IMR-90 (cell line): Measurements from ENCODE around the gene SPTLC2. TPM values are rescaled to one million over a fixed set of nuclear protein-coding genes. Genes with fewer than 3 reads are reported as not detected.

Experiments used
- ATAC-seq: fragments of 200-7000 bp; cut with Tn5 transposase; 2 replicates; pipeline ENCODE4 v1.9.1; 2020; ENCODE audit warnings: low read depth, mild to moderate bottlenecking, moderate library complexity
- BruUV-seq: library from RNA; stranded (reverse); fragments of 400-500 nt; replicated peaks from 2 replicates; lab custom pipeline; 2021; lab: Mats Ljungman, UMichigan
- CTCF ChIA-PET: fragments of 300-600 bp; formaldehyde crosslinking; extraction: SDS; loops from one replicate; lab custom pipeline; 2021; ENCODE audit warnings: antibody characterized with exemption; lab: Yijun Ruan, JAX
- POLR2A ChIA-PET: fragments of 300-600 bp; sonication (Branson Sonifier 250); formaldehyde crosslinking; loops from one replicate; lab custom pipeline; 2022; ENCODE audit warnings: antibody characterized with exemption; ENCODE audit not compliant: unreplicated experiment; lab: Charles Lee
- DNase-seq: peaks from one replicate; pipeline ENCODE4 v3.0.0; 2013
- H2AFZ ChIP-seq: replicated peaks from 2 replicates; pipeline ENCODE3; 2013; ENCODE audit warnings: low read length, mild to moderate bottlenecking; ENCODE audit not compliant: poor library complexity
- H2AK5ac ChIP-seq: 2 replicates; pipeline ENCODE4 v1.6.1; 2013; ENCODE audit warnings: low read depth, low read length, inconsistent platforms
- H2AK9ac ChIP-seq: replicated peaks from 2 replicates; pipeline ENCODE3; 2013; ENCODE audit warnings: mild to moderate bottlenecking, low read depth, low read length, moderate library complexity; ENCODE audit not compliant: poor library complexity
- H2BK120ac ChIP-seq: 2 replicates; pipeline ENCODE4 v1.6.1; 2013; ENCODE audit warnings: low read depth, low read length, inconsistent platforms
- H2BK15ac ChIP-seq: 3 replicates; pipeline ENCODE4 v1.6.1; 2013; ENCODE audit warnings: low read depth, low read length, inconsistent platforms
- H2BK20ac ChIP-seq: 2 replicates; pipeline ENCODE4 v1.6.1; 2013; ENCODE audit warnings: low read depth, mild to moderate bottlenecking, inconsistent platforms, low read length, moderate library complexity
- H2BK5ac ChIP-seq: 2 replicates; pipeline ENCODE4 v1.6.1; 2013; ENCODE audit warnings: mild to moderate bottlenecking, low read depth, low read length, inconsistent platforms; ENCODE audit not compliant: poor library complexity, severe bottlenecking
- H3K14ac ChIP-seq: replicated peaks from 2 replicates; pipeline ENCODE4 v1.6.1; 2013; ENCODE audit warnings: low read depth, low read length, inconsistent platforms
- H3K18ac ChIP-seq: 2 replicates; pipeline ENCODE4 v1.6.1; 2013; ENCODE audit warnings: low read depth, low read length, control low read depth
- H3K23ac ChIP-seq: 2 replicates; pipeline ENCODE4 v1.6.1; 2013; ENCODE audit warnings: low read depth, low read length, inconsistent platforms
- H3K27ac ChIP-seq: 2 replicates; pipeline ENCODE4 v1.5.1; 2013; ENCODE audit warnings: mild to moderate bottlenecking, control low read depth, low read length; ENCODE audit not compliant: insufficient read depth
- H3K27me3 ChIP-seq: 2 replicates; pipeline ENCODE4 v1.6.1; 2013; ENCODE audit warnings: low read length; ENCODE audit not compliant: control insufficient read depth, insufficient read depth
- H3K36me3 ChIP-seq: 2 replicates; pipeline ENCODE4 v1.6.1; 2013; ENCODE audit warnings: low read length, mixed read lengths; ENCODE audit not compliant: control insufficient read depth, insufficient read depth
- H3K4ac ChIP-seq: 2 replicates; pipeline ENCODE4 v1.6.1; 2013; ENCODE audit warnings: low read depth, low read length, inconsistent platforms
- H3K4me1 ChIP-seq: 2 replicates; pipeline ENCODE4 v1.6.1; 2013; ENCODE audit warnings: low read length, mixed read lengths; ENCODE audit not compliant: control insufficient read depth, insufficient read depth
- H3K4me2 ChIP-seq: 2 replicates; pipeline ENCODE4 v1.6.1; 2013; ENCODE audit warnings: low read depth, mild to moderate bottlenecking, control low read depth, low read length, moderate library complexity
- H3K4me3 ChIP-seq: 2 replicates; pipeline ENCODE4 v1.5.1; 2013; ENCODE audit warnings: low read depth, mild to moderate bottlenecking, control low read depth, low read length, moderate library complexity; ENCODE audit not compliant: insufficient read depth
- H3K56ac ChIP-seq: 2 replicates; pipeline ENCODE4 v1.6.1; 2013; ENCODE audit warnings: low read length, inconsistent platforms; ENCODE audit not compliant: insufficient read depth; ENCODE audit errors: extremely low read depth
- H3K79me1 ChIP-seq, 2 experiments: 2 replicates each; pipeline ENCODE4 v1.6.1; 2013; ENCODE audit warnings: low read length in 2 of 2, inconsistent platforms in 1 of 2, low read depth in 1 of 2
- H3K9ac ChIP-seq: 2 replicates; pipeline ENCODE4 v1.6.1; 2013; ENCODE audit warnings: low read depth, low read length, control low read depth
- H3K9me1 ChIP-seq: 2 replicates; pipeline ENCODE4 v1.6.1; 2013; ENCODE audit warnings: low read length, inconsistent platforms; ENCODE audit not compliant: insufficient read depth
- H3K9me3 ChIP-seq: 2 replicates; pipeline ENCODE4 v1.6.1; 2013; ENCODE audit warnings: low read length; ENCODE audit not compliant: control insufficient read depth, insufficient read depth
- H4K20me1 ChIP-seq: 2 replicates; pipeline ENCODE4 v1.6.1; 2013; ENCODE audit warnings: low read length, inconsistent platforms; ENCODE audit not compliant: insufficient read depth
- H4K5ac ChIP-seq: 2 replicates; pipeline ENCODE4 v1.6.1; 2013; ENCODE audit warnings: mild to moderate bottlenecking, low read depth, low read length, control low read depth
- H4K8ac ChIP-seq, 2 experiments: 2 replicates each; pipeline ENCODE4 v1.6.1; 2013; ENCODE audit warnings: low read depth in 2 of 2, low read length in 2 of 2, control low read depth in 1 of 2, inconsistent platforms in 1 of 2
- H4K91ac ChIP-seq: 2 replicates; pipeline ENCODE4 v1.6.1; 2013; ENCODE audit warnings: low read depth, low read length, inconsistent platforms; ENCODE audit not compliant: insufficient read depth
- BHLHE40 ChIP-seq: fragments of 150-350 bp; IDR thresholded peaks from 2 replicates; pipeline ENCODE4 v1.6.1; 2016; ENCODE audit warnings: mild to moderate bottlenecking, low read depth, low read length
- CEBPB ChIP-seq: IDR thresholded peaks from 2 replicates; pipeline ENCODE4 v1.6.1; 2012; ENCODE audit warnings: low read depth, low read length, improper control_type of control experiment
- CHD1 ChIP-seq: IDR thresholded peaks from 2 replicates; pipeline ENCODE4 v1.6.1; 2012; ENCODE audit warnings: low read depth, low read length, improper control_type of control experiment
- FOS ChIP-seq: fragments of 150-350 bp; IDR thresholded peaks from 2 replicates; pipeline ENCODE4 v1.6.1; 2016; ENCODE audit warnings: low read depth, low read length
- MAFK ChIP-seq: IDR thresholded peaks from 2 replicates; pipeline ENCODE4 v1.6.1; 2012; ENCODE audit warnings: low read depth, low read length, improper control_type of control experiment
- MAZ ChIP-seq: IDR thresholded peaks from 2 replicates; pipeline ENCODE4 v1.6.1; 2012; ENCODE audit warnings: low read depth, mild to moderate bottlenecking, low read length, improper control_type of control experiment, moderate library complexity, borderline replicate concordance
- MXI1 ChIP-seq: IDR thresholded peaks from 2 replicates; pipeline ENCODE4 v1.6.1; 2012; ENCODE audit warnings: low read depth, mild to moderate bottlenecking, low read length, moderate library complexity, borderline replicate concordance
- NFE2L2 ChIP-seq: fragments of 150-350 bp; IDR thresholded peaks from 2 replicates; pipeline ENCODE4 v1.6.1; 2016; ENCODE audit warnings: low read depth, mild to moderate bottlenecking, low read length
- POLR2A ChIP-seq: IDR thresholded peaks from 2 replicates; pipeline ENCODE4 v1.6.1; 2012; ENCODE audit warnings: mild to moderate bottlenecking, low read depth, low read length
- RAD21 ChIP-seq: IDR thresholded peaks from 2 replicates; pipeline ENCODE4 v1.6.1; 2012; ENCODE audit warnings: low read length, improper control_type of control experiment
- RCOR1 ChIP-seq: IDR thresholded peaks from 2 replicates; pipeline ENCODE4 v1.6.1; 2012; ENCODE audit warnings: mild to moderate bottlenecking, low read length, improper control_type of control experiment; ENCODE audit not compliant: insufficient replicate concordance
- RFX5 ChIP-seq: IDR thresholded peaks from 2 replicates; pipeline ENCODE4 v1.8.0; 2012; ENCODE audit warnings: low read depth, mild to moderate bottlenecking, low read length, moderate library complexity
- SMC3 ChIP-seq: fragments of 150-350 bp; IDR thresholded peaks from 2 replicates; pipeline ENCODE4 v1.6.1; 2016; ENCODE audit warnings: low read depth, mild to moderate bottlenecking, antibody characterized with exemption, low read length, moderate library complexity
- WGBS, 2 experiments: methylation state at CpG; one replicate each; pipeline versions ENCODE4 v1.1.5 to v1.1.7; 2013; ENCODE audit warnings: missing lambda C conversion rate in 2 of 2; ENCODE audit not compliant: insufficient read length in 1 of 2; ENCODE audit errors: extremely low coverage in 2 of 2; 5-methylcytosine and 5-hydroxymethylcytosine counted together
- dilution Hi-C: fragments of 300-500 bp; cut with HindIII; formaldehyde crosslinking; loops from one replicate; pipeline ENCODE4 v1.14.3; 2018; ENCODE audit warnings: low sequenced_read_pairs; ENCODE audit not compliant: unreplicated experiment
- in situ Hi-C: fragments of 300-500 bp; cut with MboI; formaldehyde crosslinking; loops from 3 replicates; pipeline ENCODE4 v1.14.3; 2019; ENCODE audit warnings: low sequenced_read_pairs, inconsistent platforms, mixed read lengths
- intact Hi-C: fragments of 100-400 bp; cut with micrococcal nuclease; formaldehyde crosslinking; loops from 2 replicates; pipeline ENCODE4 v1.10.0; 2022
- polyA plus RNA-seq, 3 experiments: library from polyadenylated mRNA; depleted of rRNA; stranded (reverse); fragments of >200 nt; gene quantifications; 2 replicates each; pipeline ENCODE4 v1.2.3, GENCODE V29; 2012; ENCODE audit warnings: low replicate concordance in 1 of 3
- total RNA-seq: library from RNA; depleted of rRNA; stranded (reverse); fragments of >200 nt; gene quantifications from 2 replicates; pipeline ENCODE4 v1.2.3, GENCODE V29; 2012
- TF ChIP-seq, protein P1 (sequence below): fragments of 150-350 bp; IDR thresholded peaks from 2 replicates; pipeline ENCODE4 v1.6.1; 2016; ENCODE audit warnings: low read depth, mild to moderate bottlenecking, low read length, moderate library complexity, borderline replicate concordance
- TF ChIP-seq, protein P2 (sequence below): conservative IDR thresholded peaks from 2 replicates; pipeline ENCODE4 v1.5.1; 2012; ENCODE audit warnings: mild to moderate bottlenecking, low read depth, low read length, improper control_type of control experiment
- TF ChIP-seq, protein P3 (sequence below): fragments of 150-350 bp; IDR thresholded peaks from 2 replicates; pipeline ENCODE4 v1.6.1; 2017; ENCODE audit warnings: mild to moderate bottlenecking, antibody characterized with exemption, low read length, low read depth

The SPTLC2 gene
- total and polyA plus RNA-seq, 2 of the 4 experiments (the other 2 are of a cell fraction): 22.6 to 68.3 TPM

DNA sequence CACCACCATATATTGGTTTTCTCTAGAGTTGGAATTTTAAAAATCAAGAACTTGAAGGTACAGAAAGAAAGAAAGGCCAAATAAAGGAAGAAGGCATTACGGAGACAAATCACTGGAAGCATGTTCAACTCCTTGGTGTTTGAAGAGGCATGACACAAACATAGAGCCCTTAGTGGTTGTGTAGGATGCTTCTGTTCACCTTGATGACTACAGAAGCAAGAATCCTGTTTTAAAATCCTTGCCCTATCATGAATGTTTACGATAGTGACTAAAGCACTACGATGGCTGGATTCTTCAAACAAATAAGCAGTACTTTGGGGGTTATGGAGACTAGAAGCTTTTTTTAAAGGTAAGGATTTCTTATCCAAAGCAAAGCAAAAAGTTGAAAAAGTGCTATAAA is 107.6 kb downstream of the SPTLC2 start:
- H3K4ac ChIP-seq: no peak overlapping the region
- H3K27me3 ChIP-seq: no peaks in the 10 kb centered on the region
- no peak overlapping the region; the same call in 1 of the 2 replicates for H3K18ac ChIP-seq
- ATAC-seq: no peak; the same call in 1 of the 2 replicates
- no peaks in the 10 kb centered on the region for H4K20me1 ChIP-seq
- no peak overlapping the region for H3K23ac ChIP-seq
- H4K91ac ChIP-seq: no peak overlapping the region
- no peak overlapping the region for H3K9ac ChIP-seq
- no peak overlapping the region for H3K14ac ChIP-seq
- no peak overlapping the region for H2AFZ ChIP-seq
- WGBS, 2 experiments: no CpG with 5 or more reads among the region's 3 CpGs
- no peaks in the 10 kb centered on the region for H3K9me3 ChIP-seq
- no peak overlapping the region for H4K8ac ChIP-seq
- H2BK20ac ChIP-seq: no peak overlapping the region
- BruUV-seq: no TSS peak
- no peak overlapping the region for H2BK15ac ChIP-seq
- dilution Hi-C loops (no loop called here), intact Hi-C loops (no loop called here), in situ Hi-C loops (no loop called here)
- H2AK5ac ChIP-seq: no peak overlapping the region
- ChIA-PET POLR2A (no interaction called here), CTCF (no interaction called here)
- no peak overlapping the region for H4K5ac ChIP-seq
- peaks cover 0 to 3% of the 10 kb centered on the region in 2 experiments; a peak in 1 of 4 replicates for H3K79me1 ChIP-seq
- H2AK9ac ChIP-seq: no peak overlapping the region
- H3K36me3 ChIP-seq: peaks cover 12% of the 10 kb centered on the region
- H3K4me2 ChIP-seq: no peak overlapping the region
- H3K9me1 ChIP-seq: peaks cover 4% of the 10 kb centered on the region; the same call in 1 of the 2 replicates
- no peak overlapping the region for H3K27ac ChIP-seq
- peaks cover 8% of the 10 kb centered on the region for H3K4me1 ChIP-seq
- no peak overlapping the region for H2BK120ac ChIP-seq
- DNase-seq: no peak
- TF ChIP-seq RCOR1 (no peak), POLR2A (no peak), CHD1 (no peak), NFE2L2 (no peak), MXI1 (no peak), SMC3 (no peak), CEBPB (no peak), BHLHE40 (no peak), RFX5 (no peak), MAFK (no peak), FOS (no peak), MAZ (no peak), RAD21 (no peak)
- TF ChIP-seq, protein P1, sequence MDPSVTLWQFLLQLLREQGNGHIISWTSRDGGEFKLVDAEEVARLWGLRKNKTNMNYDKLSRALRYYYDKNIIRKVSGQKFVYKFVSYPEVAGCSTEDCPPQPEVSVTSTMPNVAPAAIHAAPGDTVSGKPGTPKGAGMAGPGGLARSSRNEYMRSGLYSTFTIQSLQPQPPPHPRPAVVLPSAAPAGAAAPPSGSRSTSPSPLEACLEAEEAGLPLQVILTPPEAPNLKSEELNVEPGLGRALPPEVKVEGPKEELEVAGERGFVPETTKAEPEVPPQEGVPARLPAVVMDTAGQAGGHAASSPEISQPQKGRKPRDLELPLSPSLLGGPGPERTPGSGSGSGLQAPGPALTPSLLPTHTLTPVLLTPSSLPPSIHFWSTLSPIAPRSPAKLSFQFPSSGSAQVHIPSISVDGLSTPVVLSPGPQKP: no peak
- TF ChIP-seq, protein P2, sequence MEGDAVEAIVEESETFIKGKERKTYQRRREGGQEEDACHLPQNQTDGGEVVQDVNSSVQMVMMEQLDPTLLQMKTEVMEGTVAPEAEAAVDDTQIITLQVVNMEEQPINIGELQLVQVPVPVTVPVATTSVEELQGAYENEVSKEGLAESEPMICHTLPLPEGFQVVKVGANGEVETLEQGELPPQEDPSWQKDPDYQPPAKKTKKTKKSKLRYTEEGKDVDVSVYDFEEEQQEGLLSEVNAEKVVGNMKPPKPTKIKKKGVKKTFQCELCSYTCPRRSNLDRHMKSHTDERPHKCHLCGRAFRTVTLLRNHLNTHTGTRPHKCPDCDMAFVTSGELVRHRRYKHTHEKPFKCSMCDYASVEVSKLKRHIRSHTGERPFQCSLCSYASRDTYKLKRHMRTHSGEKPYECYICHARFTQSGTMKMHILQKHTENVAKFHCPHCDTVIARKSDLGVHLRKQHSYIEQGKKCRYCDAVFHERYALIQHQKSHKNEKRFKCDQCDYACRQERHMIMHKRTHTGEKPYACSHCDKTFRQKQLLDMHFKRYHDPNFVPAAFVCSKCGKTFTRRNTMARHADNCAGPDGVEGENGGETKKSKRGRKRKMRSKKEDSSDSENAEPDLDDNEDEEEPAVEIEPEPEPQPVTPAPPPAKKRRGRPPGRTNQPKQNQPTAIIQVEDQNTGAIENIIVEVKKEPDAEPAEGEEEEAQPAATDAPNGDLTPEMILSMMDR: no peak
- TF ChIP-seq, protein P3, sequence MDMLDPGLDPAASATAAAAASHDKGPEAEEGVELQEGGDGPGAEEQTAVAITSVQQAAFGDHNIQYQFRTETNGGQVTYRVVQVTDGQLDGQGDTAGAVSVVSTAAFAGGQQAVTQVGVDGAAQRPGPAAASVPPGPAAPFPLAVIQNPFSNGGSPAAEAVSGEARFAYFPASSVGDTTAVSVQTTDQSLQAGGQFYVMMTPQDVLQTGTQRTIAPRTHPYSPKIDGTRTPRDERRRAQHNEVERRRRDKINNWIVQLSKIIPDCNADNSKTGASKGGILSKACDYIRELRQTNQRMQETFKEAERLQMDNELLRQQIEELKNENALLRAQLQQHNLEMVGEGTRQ: no peak
- no peak overlapping the region for H3K4me3 ChIP-seq
- no peak overlapping the region for H2BK5ac ChIP-seq
- no peak overlapping the region for H3K56ac ChIP-seq
